GM19240 (cell line): Measurements from ENCODE around the gene GCSAML.

Source experiments
- DNase-seq: peaks from one replicate; pipeline ENCODE4 v3.0.0; 2011; ENCODE audit warnings: low spot score; ENCODE audit not compliant: insufficient read length

Gene GCSAML

GRCh38 chr1:247574236-247574635 lies 25.3 kb downstream of the GCSAML start:
- no peak for DNase-seq

DNA sequence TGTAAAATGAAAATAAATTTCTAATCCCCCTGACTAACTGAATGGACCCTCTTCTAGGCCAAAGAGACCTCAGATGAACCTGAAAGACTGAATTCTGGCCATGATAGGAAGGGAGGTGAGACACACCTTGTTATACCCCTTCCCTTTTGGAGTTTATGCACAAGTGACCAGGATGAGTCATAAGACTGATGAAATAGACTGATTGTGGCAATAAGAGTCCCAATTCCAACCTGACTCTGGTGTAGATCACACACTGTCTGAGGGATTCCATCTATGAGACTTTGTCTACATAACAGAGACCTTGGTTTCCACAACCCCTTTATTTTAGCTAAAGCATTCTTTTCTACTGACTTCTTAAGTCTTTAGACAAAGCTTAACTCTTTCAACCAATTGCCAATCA lies 25.7 kb downstream of the GCSAML start:
- DNase-seq, result no peak

GRCh38 chr1:247576514-247576913 lies 27.6 kb downstream of the GCSAML start:
- no peak for DNase-seq

GRCh38 chr1:247578946-247579460 lies 30.1 kb downstream of the GCSAML start:
- DNase-seq, result no peak

- DNase-seq, result no peak
Measured at GRCh38 chr1:247588060-247588459, 39.1 kb downstream of the GCSAML start, which contains the start of gene OR2G2. OR2G2 (plus strand) TSS chr1:247588360; CDS start chr1:247588360, 0 bp downstream.

DNA sequence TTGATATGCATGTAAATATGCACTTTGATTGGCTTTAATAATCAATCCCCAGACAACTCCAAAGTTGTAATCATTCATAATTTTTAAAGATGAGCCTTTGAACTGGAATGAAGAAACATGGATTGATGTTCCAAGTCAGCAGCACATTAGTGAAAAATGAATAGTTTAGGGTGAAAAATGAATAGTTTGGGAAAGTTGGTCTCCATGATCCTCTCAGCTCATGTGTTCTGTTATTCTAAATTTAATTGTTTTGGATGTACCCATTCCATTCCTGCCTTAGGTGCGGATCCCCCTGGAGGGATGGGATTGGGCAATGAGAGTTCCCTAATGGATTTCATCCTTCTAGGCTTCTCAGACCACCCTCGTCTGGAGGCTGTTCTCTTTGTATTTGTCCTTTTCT lies 56.4 kb downstream of the GCSAML start, which contains the start of gene OR2G3:
Gene OR2G3, plus strand, starts transcription at position 301 of the 400 bp plus-strand sequence. Its CDS starts 0 bp downstream, at position 301.
- DNase-seq, result no peak

GRCh38 chr1:247613405-247613804 lies 64.5 kb downstream of the GCSAML start:
- no peak for DNase-seq

DNA sequence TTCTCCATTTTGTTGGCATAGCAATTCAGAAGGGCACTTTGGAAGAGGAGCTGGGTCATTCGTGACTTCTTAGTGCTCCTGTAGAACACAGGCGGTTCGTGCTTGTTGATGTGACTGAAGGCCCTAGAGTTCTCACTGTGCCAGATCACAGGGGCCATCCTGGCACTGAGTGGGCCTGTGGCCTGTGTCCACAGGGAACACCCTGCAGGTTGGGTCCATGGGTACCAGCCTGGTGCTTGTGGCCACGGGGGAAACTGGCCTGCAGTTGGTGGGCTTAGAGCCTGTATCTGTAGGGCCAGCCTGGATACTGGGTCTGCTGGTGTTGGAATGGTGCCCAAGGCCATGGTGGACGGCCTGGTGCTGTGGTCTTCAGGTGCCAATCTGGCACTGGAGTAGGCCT lies 65.7 kb downstream of the GCSAML start:
- DNase-seq, result no peak
